GM12874 (cell line): ENCODE data around the gene NMT1.

Source experiments
- TF ChIP-seq, protein P1 (sequence below): IDR thresholded peaks from 2 replicates; pipeline ENCODE4 v1.5.1; 2011; ENCODE audit warnings: low read depth, mild to moderate bottlenecking, control low read depth, low read length, moderate library complexity; ENCODE audit not compliant: insufficient read depth

Gene NMT1

DNA sequence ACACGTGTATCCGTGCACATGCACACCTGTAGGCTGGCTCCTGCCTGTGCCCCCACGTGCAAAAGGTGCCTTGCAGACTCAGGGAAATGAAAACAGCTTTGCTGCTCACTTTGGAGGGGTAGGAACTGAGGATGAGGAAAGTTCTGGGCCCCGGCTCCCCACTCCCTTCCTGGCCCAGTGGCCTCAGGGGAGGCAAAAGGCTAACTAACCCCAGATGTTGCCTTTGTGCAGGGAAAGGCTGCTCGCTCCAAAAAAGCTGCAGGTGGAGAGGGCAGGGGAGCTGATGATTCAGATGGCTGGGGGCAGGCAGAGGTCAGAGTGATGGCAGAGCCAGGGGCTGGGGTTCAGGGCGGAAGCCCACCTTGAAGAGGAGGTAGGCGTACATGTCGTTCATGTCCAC lies 58.8 kb downstream of the NMT1 start:
- TF ChIP-seq, protein P1, sequence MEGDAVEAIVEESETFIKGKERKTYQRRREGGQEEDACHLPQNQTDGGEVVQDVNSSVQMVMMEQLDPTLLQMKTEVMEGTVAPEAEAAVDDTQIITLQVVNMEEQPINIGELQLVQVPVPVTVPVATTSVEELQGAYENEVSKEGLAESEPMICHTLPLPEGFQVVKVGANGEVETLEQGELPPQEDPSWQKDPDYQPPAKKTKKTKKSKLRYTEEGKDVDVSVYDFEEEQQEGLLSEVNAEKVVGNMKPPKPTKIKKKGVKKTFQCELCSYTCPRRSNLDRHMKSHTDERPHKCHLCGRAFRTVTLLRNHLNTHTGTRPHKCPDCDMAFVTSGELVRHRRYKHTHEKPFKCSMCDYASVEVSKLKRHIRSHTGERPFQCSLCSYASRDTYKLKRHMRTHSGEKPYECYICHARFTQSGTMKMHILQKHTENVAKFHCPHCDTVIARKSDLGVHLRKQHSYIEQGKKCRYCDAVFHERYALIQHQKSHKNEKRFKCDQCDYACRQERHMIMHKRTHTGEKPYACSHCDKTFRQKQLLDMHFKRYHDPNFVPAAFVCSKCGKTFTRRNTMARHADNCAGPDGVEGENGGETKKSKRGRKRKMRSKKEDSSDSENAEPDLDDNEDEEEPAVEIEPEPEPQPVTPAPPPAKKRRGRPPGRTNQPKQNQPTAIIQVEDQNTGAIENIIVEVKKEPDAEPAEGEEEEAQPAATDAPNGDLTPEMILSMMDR = no peak

DNA sequence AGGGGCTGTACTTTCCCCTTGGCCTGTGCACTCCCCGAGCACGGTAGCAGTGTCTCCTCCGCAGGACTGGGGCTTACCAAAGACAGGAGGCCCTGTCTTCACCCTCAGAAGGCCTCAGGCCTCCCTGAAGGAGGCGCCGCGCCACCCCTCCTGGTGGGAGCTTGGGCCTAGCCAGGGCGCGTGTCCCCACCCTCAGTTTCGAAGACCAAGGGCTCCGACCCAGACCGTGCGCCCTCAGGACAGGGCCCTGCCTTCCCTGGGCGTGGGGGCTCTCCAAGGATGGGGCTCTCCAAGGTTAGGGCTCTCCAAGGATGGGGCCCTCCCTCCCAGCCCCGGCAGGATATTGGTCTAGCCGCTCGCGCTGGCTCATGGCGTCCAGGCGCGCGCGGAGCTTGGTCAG lies 59.4 kb downstream of the NMT1 start:
- TF ChIP-seq, protein P1 = no peak

DNA sequence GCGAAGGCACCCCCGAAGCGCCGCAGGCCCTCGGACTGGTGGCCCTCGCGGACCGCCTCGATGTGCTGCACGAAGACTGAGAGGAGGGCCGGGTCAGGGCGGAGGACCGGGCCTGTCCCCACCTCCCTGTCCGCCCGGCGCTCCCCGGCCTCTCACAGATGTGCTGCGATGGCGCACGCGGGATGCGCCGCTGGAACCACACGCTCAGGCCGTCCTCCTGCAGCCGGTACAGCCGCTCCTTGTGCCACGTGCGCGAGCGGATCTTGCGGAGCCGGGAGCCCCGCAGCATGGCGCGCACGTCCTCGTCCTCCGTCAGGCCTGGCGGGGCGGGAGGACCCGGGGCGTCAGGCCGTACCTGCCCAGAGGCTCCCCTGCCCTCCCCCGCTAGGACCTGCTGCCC lies 59.9 kb downstream of the NMT1 start:
- TF ChIP-seq, protein P1 = no peak

DNA sequence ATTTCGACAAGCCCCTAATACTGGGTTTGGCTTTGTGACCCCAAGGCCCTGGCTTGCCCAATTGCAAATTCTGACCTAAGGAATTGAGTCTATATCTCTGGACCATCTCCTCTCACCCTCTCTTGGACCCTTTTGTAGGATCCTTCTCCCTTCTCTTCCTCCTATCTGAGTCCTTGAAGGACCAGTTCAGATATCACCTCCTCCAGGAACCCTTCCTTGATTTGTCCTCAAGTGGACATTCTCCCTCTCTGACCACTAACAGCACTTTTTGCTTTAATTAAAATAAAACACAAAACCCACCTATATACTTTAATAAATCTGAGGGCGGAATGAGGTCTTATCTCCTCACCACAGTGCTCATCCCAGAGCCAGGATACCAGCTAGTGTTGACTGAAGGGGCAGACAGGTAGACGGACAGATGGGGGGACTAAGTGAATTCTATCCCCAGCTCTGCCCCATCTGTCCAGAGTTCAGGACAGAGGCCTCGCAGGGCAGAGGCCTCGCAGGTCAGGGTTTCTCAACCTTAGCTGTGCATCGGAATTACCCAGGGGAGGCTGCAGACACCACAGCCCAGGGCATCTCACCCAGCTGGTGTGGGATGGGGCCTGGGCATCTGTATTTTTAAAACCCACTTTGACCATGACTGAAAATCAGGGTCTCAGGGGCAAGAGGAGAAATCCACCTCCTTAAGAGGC lies 62.1 kb downstream of the NMT1 start:
- TF ChIP-seq, protein P1 = no peak

DNA sequence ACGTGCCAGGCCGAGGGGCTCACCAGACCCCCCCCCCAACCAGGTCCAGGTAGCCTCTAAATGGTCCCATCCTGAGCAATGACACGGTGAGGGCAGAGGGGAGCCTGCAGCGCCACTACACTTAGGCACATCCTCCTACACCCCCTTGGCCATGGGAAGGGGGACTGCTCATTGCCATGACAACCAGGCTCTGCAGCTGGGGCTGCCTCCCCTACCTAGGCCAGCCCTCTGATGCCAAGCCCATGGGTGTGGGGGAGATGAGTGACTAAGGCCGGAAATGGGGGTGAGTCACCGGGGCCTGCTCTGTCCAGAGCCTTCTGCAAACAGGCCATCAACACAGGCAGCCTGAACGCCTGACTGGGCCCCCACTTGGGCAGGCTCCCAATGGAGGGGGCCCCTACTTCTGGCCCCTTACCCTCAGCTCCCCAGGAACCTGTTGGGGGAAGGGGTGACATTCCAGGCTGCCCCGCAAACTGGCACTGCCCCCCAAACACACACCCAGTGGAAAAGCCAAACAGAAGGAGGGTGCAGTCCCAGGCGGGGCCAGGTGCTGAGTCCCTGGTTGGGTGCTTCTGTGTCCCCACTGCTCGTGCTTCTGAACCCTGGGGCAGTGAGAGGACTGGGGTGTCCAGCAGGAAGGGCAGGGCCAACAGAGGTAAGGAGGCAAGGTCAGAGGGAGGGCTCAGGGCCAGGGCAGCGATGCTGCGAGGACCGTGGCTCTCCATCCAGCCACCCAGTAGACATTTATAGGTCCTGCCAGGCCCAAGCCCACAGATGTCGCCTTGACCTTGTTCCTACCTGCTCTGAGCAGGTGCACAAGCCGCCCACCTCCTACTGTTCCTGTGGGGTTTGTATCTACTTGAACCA lies 63.0 kb downstream of the NMT1 start:
- TF ChIP-seq, protein P1 = no peak

DNA sequence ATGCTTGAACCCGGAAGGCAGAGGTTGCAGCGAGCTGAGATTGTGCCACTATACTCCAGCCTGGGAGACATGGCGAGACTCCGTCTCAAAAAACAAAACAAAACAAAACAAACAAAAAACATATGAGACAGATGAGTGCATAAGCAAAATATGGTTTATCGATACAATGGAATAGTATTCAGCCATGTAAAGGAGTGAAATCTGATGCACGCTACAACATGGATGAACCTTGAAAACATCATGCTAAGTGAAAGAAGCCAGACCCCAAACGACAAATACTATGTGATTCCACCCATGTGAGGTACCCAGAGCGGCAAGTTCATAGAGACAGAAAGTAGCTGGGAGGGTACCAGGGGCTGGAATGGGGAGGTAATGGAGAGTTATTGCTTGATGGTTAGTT lies 64.4 kb downstream of the NMT1 start:
- TF ChIP-seq, protein P1 = no peak

DNA sequence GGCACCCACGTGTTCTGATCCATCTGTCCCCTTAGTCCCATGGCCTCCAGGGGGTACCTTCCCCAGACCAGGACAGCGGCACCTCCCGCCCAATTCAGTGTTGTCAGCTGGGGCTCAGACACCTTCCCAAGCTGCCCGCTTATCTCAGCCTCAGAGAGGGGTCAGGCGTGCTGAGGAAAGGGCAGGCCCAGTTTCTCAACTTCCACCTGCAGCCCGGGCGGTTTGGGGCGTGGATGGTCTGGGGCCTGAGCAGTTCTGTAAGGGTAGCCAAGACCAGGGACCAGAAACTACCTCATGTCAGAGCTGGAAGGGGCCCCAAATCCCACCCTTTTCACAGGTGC lies 66.1 kb downstream of the NMT1 start:
- TF ChIP-seq, protein P1 = no peak
